ENCODE measurements around the gene EPM2A. TPM values are rescaled to one million over a fixed set of nuclear protein-coding genes. Genes with fewer than 3 reads are reported as not detected.

EPM2A gene
- total and polyA plus RNA-seq, 2 experiments from 2014 or later, result 3.7 to 17.8 TPM

DNA sequence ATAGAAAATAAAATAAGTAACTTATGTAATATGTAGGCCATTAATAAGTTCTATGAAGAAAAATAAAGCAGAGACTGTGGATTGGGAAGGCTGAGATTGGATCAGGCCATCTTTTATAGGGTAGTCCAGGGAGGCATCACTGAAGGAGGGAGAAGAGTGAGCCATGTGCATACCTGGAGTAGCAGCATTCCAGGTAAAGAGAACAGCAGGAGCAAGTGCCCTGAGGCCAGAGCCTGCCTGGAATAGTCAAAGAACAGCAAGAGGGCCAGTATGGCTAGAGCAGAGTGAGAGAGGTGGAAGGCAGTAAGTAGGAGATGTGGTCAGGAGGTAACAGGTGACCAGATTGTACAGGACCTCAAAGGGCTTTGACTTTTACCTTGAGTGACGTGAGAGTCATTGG, 112.1 kb downstream of the EPM2A start (continued):
- TF ChIP-seq, protein P1, sequence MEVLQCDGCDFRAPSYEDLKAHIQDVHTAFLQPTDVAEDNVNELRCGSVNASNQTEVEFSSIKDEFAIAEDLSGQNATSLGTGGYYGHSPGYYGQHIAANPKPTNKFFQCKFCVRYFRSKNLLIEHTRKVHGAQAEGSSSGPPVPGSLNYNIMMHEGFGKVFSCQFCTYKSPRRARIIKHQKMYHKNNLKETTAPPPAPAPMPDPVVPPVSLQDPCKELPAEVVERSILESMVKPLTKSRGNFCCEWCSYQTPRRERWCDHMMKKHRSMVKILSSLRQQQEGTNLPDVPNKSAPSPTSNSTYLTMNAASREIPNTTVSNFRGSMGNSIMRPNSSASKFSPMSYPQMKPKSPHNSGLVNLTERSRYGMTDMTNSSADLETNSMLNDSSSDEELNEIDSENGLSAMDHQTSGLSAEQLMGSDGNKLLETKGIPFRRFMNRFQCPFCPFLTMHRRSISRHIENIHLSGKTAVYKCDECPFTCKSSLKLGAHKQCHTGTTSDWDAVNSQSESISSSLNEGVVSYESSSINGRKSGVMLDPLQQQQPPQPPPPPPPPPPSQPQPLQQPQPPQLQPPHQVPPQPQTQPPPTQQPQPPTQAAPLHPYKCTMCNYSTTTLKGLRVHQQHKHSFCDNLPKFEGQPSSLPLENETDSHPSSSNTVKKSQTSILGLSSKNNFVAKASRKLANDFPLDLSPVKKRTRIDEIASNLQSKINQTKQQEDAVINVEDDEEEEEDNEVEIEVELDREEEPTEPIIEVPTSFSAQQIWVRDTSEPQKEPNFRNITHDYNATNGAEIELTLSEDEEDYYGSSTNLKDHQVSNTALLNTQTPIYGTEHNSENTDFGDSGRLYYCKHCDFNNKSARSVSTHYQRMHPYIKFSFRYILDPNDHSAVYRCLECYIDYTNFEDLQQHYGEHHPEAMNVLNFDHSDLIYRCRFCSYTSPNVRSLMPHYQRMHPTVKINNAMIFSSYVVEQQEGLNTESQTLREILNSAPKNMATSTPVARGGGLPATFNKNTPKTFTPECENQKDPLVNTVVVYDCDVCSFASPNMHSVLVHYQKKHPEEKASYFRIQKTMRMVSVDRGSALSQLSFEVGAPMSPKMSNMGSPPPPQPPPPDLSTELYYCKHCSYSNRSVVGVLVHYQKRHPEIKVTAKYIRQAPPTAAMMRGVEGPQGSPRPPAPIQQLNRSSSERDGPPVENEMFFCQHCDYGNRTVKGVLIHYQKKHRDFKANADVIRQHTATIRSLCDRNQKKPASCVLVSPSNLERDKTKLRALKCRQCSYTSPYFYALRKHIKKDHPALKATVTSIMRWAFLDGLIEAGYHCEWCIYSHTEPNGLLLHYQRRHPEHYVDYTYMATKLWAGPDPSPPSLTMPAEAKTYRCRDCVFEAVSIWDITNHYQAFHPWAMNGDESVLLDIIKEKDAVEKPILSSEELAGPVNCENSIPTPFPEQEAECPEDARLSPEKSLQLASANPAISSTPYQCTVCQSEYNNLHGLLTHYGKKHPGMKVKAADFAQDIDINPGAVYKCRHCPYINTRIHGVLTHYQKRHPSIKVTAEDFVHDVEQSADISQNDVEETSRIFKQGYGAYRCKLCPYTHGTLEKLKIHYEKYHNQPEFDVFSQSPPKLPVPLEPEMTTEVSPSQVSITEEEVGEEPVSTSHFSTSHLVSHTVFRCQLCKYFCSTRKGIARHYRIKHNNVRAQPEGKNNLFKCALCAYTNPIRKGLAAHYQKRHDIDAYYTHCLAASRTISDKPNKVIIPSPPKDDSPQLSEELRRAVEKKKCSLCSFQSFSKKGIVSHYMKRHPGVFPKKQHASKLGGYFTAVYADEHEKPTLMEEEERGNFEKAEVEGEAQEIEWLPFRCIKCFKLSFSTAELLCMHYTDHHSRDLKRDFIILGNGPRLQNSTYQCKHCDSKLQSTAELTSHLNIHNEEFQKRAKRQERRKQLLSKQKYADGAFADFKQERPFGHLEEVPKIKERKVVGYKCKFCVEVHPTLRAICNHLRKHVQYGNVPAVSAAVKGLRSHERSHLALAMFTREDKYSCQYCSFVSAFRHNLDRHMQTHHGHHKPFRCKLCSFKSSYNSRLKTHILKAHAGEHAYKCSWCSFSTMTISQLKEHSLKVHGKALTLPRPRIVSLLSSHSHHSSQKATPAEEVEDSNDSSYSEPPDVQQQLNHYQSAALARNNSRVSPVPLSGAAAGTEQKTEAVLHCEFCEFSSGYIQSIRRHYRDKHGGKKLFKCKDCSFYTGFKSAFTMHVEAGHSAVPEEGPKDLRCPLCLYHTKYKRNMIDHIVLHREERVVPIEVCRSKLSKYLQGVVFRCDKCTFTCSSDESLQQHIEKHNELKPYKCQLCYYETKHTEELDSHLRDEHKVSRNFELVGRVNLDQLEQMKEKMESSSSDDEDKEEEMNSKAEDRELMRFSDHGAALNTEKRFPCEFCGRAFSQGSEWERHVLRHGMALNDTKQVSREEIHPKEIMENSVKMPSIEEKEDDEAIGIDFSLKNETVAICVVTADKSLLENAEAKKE (CRISPR knock-in tag; IDR thresholded peaks at IDR 0.05), result no peak

DNA sequence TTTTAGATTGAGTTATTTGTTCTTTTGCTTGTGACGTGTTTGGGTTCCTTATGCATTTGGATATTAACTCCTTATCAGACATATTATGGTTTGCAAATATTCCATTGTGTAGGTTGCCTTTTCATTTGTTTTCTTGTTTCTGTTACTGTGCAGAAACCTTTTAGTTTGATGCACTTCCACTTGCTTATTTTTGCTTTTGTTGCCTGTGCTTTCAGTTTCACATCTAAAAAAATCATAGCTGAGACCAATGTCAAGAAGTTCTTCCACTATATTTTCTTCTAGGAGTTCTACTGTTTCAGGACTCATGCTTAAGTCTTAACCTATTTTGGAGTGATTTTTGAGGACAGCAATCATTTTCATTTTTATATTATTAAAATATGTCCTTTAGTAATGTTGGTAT, 113.5 kb downstream of the EPM2A start:
- no peak overlapping the region for H2AFZ ChIP-seq
- H3K36me3 Mint-ChIP-seq (ENCODE audit: low read depth), result no peaks in the 10 kb centered on the region
- H4K20me1 ChIP-seq (replicated peaks; ENCODE audit: insufficient read depth), result no peaks in the 10 kb centered on the region
- no peaks in the 10 kb centered on the region for H3K36me3 ChIP-seq (ENCODE audit: insufficient read depth)
- H3K9me2 ChIP-seq (ENCODE audit: insufficient read depth), result no peaks in the 10 kb centered on the region
- H3K27ac ChIP-seq (ENCODE audit: low read depth), result no peak overlapping the region
- no peak for DNase-seq (ENCODE audit: low spot score)
- no peaks in the 10 kb centered on the region; the same call in 2 of the 3 replicates for H3K9me3 Mint-ChIP-seq
- no peaks in the 10 kb centered on the region for H3F3A ChIP-seq (replicated peaks; ENCODE audit: low read depth)
- no peak overlapping the region for H3K4me3 Mint-ChIP-seq
- no peak overlapping the region for H3K4me3 ChIP-seq
- H3K4me2 ChIP-seq, result no peak overlapping the region
- H3K27ac Mint-ChIP-seq, result no peak overlapping the region
- H3K4me1 Mint-ChIP-seq, result no peaks in the 10 kb centered on the region
- no peak for ATAC-seq
- no peaks in the 10 kb centered on the region for H3K4me1 ChIP-seq (ENCODE audit: insufficient read depth)
- H3K79me2 ChIP-seq (replicated peaks; ENCODE audit: insufficient read depth), result no peaks in the 10 kb centered on the region
- H3K27me3 Mint-ChIP-seq (ENCODE audit: insufficient read depth, low read depth, poor library complexity), result no peaks in the 10 kb centered on the region
- no peaks in the 10 kb centered on the region for H3K27me3 ChIP-seq (ENCODE audit: insufficient read depth)
- TF ChIP-seq, protein P2, sequence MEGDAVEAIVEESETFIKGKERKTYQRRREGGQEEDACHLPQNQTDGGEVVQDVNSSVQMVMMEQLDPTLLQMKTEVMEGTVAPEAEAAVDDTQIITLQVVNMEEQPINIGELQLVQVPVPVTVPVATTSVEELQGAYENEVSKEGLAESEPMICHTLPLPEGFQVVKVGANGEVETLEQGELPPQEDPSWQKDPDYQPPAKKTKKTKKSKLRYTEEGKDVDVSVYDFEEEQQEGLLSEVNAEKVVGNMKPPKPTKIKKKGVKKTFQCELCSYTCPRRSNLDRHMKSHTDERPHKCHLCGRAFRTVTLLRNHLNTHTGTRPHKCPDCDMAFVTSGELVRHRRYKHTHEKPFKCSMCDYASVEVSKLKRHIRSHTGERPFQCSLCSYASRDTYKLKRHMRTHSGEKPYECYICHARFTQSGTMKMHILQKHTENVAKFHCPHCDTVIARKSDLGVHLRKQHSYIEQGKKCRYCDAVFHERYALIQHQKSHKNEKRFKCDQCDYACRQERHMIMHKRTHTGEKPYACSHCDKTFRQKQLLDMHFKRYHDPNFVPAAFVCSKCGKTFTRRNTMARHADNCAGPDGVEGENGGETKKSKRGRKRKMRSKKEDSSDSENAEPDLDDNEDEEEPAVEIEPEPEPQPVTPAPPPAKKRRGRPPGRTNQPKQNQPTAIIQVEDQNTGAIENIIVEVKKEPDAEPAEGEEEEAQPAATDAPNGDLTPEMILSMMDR (conservative IDR thresholded peaks at IDR 0.05; ENCODE audit: low read depth in 2 of 2), result no peak
- TF ChIP-seq NANOG (IDR thresholded peaks at IDR 0.05; ENCODE audit: borderline replicate concordance) (no peak), STAT1 (IDR thresholded peaks at IDR 0.05; ENCODE audit: unreplicated experiment) (no peak), CREB1 (CRISPR knock-in tag; IDR thresholded peaks at IDR 0.05; ENCODE audit: low read depth) (no peak), ZNF114 (CRISPR knock-in tag; IDR thresholded peaks at IDR 0.05) (no peak), ZNF331 (CRISPR knock-in tag; IDR thresholded peaks at IDR 0.05; ENCODE audit: low read depth) (no peak), POLR2AphosphoS5 (IDR thresholded peaks at IDR 0.05; ENCODE audit: low read depth) (no peak)
- TF ChIP-seq, protein P3, sequence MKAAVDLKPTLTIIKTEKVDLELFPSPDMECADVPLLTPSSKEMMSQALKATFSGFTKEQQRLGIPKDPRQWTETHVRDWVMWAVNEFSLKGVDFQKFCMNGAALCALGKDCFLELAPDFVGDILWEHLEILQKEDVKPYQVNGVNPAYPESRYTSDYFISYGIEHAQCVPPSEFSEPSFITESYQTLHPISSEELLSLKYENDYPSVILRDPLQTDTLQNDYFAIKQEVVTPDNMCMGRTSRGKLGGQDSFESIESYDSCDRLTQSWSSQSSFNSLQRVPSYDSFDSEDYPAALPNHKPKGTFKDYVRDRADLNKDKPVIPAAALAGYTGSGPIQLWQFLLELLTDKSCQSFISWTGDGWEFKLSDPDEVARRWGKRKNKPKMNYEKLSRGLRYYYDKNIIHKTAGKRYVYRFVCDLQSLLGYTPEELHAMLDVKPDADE (IDR thresholded peaks at IDR 0.05), result no peak
- TF ChIP-seq, protein P4, sequence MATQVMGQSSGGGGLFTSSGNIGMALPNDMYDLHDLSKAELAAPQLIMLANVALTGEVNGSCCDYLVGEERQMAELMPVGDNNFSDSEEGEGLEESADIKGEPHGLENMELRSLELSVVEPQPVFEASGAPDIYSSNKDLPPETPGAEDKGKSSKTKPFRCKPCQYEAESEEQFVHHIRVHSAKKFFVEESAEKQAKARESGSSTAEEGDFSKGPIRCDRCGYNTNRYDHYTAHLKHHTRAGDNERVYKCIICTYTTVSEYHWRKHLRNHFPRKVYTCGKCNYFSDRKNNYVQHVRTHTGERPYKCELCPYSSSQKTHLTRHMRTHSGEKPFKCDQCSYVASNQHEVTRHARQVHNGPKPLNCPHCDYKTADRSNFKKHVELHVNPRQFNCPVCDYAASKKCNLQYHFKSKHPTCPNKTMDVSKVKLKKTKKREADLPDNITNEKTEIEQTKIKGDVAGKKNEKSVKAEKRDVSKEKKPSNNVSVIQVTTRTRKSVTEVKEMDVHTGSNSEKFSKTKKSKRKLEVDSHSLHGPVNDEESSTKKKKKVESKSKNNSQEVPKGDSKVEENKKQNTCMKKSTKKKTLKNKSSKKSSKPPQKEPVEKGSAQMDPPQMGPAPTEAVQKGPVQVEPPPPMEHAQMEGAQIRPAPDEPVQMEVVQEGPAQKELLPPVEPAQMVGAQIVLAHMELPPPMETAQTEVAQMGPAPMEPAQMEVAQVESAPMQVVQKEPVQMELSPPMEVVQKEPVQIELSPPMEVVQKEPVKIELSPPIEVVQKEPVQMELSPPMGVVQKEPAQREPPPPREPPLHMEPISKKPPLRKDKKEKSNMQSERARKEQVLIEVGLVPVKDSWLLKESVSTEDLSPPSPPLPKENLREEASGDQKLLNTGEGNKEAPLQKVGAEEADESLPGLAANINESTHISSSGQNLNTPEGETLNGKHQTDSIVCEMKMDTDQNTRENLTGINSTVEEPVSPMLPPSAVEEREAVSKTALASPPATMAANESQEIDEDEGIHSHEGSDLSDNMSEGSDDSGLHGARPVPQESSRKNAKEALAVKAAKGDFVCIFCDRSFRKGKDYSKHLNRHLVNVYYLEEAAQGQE (IDR thresholded peaks at IDR 0.05; ENCODE audit: unreplicated experiment), result no peak
